Measurements from ENCODE around the gene RAB5IF.
"Not testable (repeated sequence)": the region's sequence is repeated elsewhere in the genome, so short reads cannot be mapped to it uniquely, and the experiment has no call there.

RAB5IF gene

GRCh38 chr20:36631646-36632045 lies 26.1 kb downstream of the RAB5IF start:
- no peak overlapping the region for H3K4me3 ChIP-seq (ENCODE audit: low read depth, low read length)
- TF ChIP-seq, protein P1, sequence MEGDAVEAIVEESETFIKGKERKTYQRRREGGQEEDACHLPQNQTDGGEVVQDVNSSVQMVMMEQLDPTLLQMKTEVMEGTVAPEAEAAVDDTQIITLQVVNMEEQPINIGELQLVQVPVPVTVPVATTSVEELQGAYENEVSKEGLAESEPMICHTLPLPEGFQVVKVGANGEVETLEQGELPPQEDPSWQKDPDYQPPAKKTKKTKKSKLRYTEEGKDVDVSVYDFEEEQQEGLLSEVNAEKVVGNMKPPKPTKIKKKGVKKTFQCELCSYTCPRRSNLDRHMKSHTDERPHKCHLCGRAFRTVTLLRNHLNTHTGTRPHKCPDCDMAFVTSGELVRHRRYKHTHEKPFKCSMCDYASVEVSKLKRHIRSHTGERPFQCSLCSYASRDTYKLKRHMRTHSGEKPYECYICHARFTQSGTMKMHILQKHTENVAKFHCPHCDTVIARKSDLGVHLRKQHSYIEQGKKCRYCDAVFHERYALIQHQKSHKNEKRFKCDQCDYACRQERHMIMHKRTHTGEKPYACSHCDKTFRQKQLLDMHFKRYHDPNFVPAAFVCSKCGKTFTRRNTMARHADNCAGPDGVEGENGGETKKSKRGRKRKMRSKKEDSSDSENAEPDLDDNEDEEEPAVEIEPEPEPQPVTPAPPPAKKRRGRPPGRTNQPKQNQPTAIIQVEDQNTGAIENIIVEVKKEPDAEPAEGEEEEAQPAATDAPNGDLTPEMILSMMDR (IDR thresholded peaks at IDR 0.05; ENCODE audit: insufficient read depth, low read depth, low read length, missing control alignments) = no peak
- no peak for DNase-seq (ENCODE audit: low read depth)

- no peak for DNase-seq (ENCODE audit: low read depth)
- no peak overlapping the region for H3K4me3 ChIP-seq (ENCODE audit: low read depth, low read length)
- TF ChIP-seq, protein P1 (IDR thresholded peaks at IDR 0.05; ENCODE audit: insufficient read depth, low read depth, low read length, missing control alignments) = no peak
These were observed 26.5 kb downstream of the RAB5IF start for GRCh38 chr20:36632147-36632486.

- H3K4me3 ChIP-seq (ENCODE audit: low read depth, low read length) = no peak overlapping the region
- no peak for DNase-seq (ENCODE audit: low read depth)
- TF ChIP-seq, protein P1 (IDR thresholded peaks at IDR 0.05; ENCODE audit: insufficient read depth, low read depth, low read length, missing control alignments) = no peak
These were observed 27.1 kb downstream of the RAB5IF start for GRCh38 chr20:36632487-36633284.

GRCh38 chr20:36633285-36633772 lies 27.8 kb downstream of the RAB5IF start:
- DNase-seq (ENCODE audit: low read depth) = no peak
- TF ChIP-seq, protein P1 (IDR thresholded peaks at IDR 0.05; ENCODE audit: insufficient read depth, low read depth, low read length, missing control alignments) = no peak
- no peak overlapping the region for H3K4me3 ChIP-seq (ENCODE audit: low read depth, low read length)

DNA sequence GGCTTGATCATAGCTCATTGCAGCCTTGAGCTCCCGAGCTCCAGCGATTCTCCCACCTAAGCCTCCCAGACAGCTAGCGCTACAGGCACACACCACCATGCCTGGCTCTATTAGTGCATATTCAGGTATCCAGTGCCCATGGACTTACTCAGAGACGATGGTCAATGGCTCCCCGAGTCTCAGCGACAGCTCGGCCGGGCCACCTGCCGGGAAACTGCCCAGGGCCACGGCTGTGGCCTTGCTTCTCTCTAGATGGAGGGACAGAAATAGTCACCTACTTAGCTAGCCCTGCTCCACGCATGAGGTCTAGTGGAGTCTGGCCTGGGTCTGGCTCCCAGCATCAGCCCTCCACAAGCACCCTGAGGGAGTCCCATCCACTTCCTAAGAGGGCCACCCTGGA lies 28.8 kb downstream of the RAB5IF start:
- H3K4me3 ChIP-seq (ENCODE audit: low read depth, low read length) = no peak overlapping the region
- no peak for DNase-seq (ENCODE audit: low read depth)
- TF ChIP-seq, protein P1 (IDR thresholded peaks at IDR 0.05; ENCODE audit: insufficient read depth, low read depth, low read length, missing control alignments) = no peak

DNA sequence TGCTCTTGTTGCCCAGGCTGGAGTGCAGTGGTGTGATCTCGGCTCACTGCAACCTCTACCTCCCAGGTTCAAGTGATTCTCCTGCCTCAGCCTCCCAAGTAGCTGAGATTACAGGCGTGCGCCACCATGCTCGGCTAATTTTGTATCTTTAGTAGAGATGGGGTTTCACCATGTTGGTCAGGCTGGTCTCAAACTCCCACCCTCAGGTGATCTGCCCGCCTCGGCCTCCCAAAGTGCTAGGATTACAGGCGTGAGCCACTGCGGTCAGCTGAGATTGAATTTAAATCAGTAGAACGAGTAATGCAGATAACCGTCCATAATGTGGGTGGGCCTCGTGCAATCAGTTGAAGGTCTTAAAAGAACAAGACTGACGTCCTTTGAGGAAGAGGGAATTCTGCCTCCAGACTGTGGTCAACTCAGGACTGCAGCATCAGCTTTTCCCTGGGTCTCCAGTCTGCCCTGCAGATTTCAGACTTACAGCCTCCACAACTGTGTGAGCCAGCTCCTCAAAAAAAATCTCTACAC lies 33.4 kb downstream of the RAB5IF start:
- DNase-seq (ENCODE audit: low read depth); H3K4me3 ChIP-seq (ENCODE audit: low read depth, low read length): not testable (repeated sequence)

GRCh38 chr20:36641506-36641843 lies 35.9 kb downstream of the RAB5IF start:
- DNase-seq (ENCODE audit: low read depth) = no peak
- TF ChIP-seq, protein P1 (IDR thresholded peaks at IDR 0.05; ENCODE audit: insufficient read depth, low read depth, low read length, missing control alignments) = no peak
- no peak overlapping the region for H3K4me3 ChIP-seq (ENCODE audit: low read depth, low read length)
